ENCODE data around the gene DCC. TPM values are rescaled to one million over a fixed set of nuclear protein-coding genes. Genes with fewer than 3 reads are reported as not detected.

DCC gene
- total RNA-seq, 1 donor from 2014 or later, result 14.7 TPM

GRCh38 chr18:53360501-53361443, 1020.8 kb downstream of the DCC start:
- peaks cover 1% of the 10 kb centered on the region for H3K27me3 Mint-ChIP-seq (ENCODE audit: unreplicated experiment)
- no peak for DNase-seq (ENCODE audit: low spot score)
- H3K9me3 Mint-ChIP-seq (ENCODE audit: unreplicated experiment), result no peaks in the 10 kb centered on the region
- H3K27ac Mint-ChIP-seq (ENCODE audit: unreplicated experiment), result no peak overlapping the region
- no peak for TF ChIP-seq CTCF (IDR thresholded peaks at IDR 0.05; ENCODE audit: unreplicated experiment)
- H3K4me1 Mint-ChIP-seq (ENCODE audit: unreplicated experiment), result no peaks in the 10 kb centered on the region
- no peaks in the 10 kb centered on the region for H3K36me3 Mint-ChIP-seq (ENCODE audit: low read depth, unreplicated experiment)
- no peak overlapping the region for H3K4me3 Mint-ChIP-seq (ENCODE audit: unreplicated experiment)

GRCh38 chr18:53375621-53376020, 1035.6 kb downstream of the DCC start:
- H3K4me1 Mint-ChIP-seq (ENCODE audit: unreplicated experiment), result peaks cover 6% of the 10 kb centered on the region
- H3K36me3 Mint-ChIP-seq (ENCODE audit: low read depth, unreplicated experiment), result no peaks in the 10 kb centered on the region
- no peaks in the 10 kb centered on the region for H3K27me3 Mint-ChIP-seq (ENCODE audit: unreplicated experiment)
- no peak overlapping the region for H3K27ac Mint-ChIP-seq (ENCODE audit: unreplicated experiment)
- TF ChIP-seq CTCF (IDR thresholded peaks at IDR 0.05; ENCODE audit: unreplicated experiment), result no peak
- no peaks in the 10 kb centered on the region for H3K9me3 Mint-ChIP-seq (ENCODE audit: unreplicated experiment)
- H3K4me3 Mint-ChIP-seq (ENCODE audit: unreplicated experiment), result no peak overlapping the region
- no peak for DNase-seq (ENCODE audit: low spot score)

GRCh38 chr18:53380063-53380639, 1040.2 kb downstream of the DCC start:
- Mint-ChIP-seq H3K27me3 (ENCODE audit: unreplicated experiment) (no peaks in the 10 kb centered on the region), H3K9me3 (ENCODE audit: unreplicated experiment) (no peaks in the 10 kb centered on the region), H3K4me3 (ENCODE audit: unreplicated experiment) (no peak overlapping the region), H3K36me3 (ENCODE audit: low read depth, unreplicated experiment) (no peaks in the 10 kb centered on the region), H3K4me1 (ENCODE audit: unreplicated experiment) (peaks cover 1% of the 10 kb centered on the region), H3K27ac (ENCODE audit: unreplicated experiment) (no peak overlapping the region)
- TF ChIP-seq CTCF (IDR thresholded peaks at IDR 0.05; ENCODE audit: unreplicated experiment), result no peak
- DNase-seq (ENCODE audit: low spot score), result peak; percentile 6

GRCh38 chr18:53382870-53383269, 1042.9 kb downstream of the DCC start:
- no peak for TF ChIP-seq CTCF (IDR thresholded peaks at IDR 0.05; ENCODE audit: unreplicated experiment)
- no peak overlapping the region for H3K4me3 Mint-ChIP-seq (ENCODE audit: unreplicated experiment)
- no peaks in the 10 kb centered on the region for H3K27me3 Mint-ChIP-seq (ENCODE audit: unreplicated experiment)
- H3K9me3 Mint-ChIP-seq (ENCODE audit: unreplicated experiment), result no peaks in the 10 kb centered on the region
- H3K36me3 Mint-ChIP-seq (ENCODE audit: low read depth, unreplicated experiment), result no peaks in the 10 kb centered on the region
- no peaks in the 10 kb centered on the region for H3K4me1 Mint-ChIP-seq (ENCODE audit: unreplicated experiment)
- no peak overlapping the region for H3K27ac Mint-ChIP-seq (ENCODE audit: unreplicated experiment)
- DNase-seq (ENCODE audit: low spot score), result no peak

- H3K9me3 Mint-ChIP-seq (ENCODE audit: unreplicated experiment), result no peaks in the 10 kb centered on the region
Observed at GRCh38 chr18:53385889-53386288, 1045.9 kb downstream of the DCC start.

More at GRCh38 chr18:53385889-53386288, 1045.9 kb downstream of the DCC start:
- no peaks in the 10 kb centered on the region for H3K36me3 Mint-ChIP-seq (ENCODE audit: low read depth, unreplicated experiment)
- H3K27ac Mint-ChIP-seq (ENCODE audit: unreplicated experiment), result no peak overlapping the region
- H3K27me3 Mint-ChIP-seq (ENCODE audit: unreplicated experiment), result no peaks in the 10 kb centered on the region
- H3K4me3 Mint-ChIP-seq (ENCODE audit: unreplicated experiment), result no peak overlapping the region
- H3K4me1 Mint-ChIP-seq (ENCODE audit: unreplicated experiment), result no peaks in the 10 kb centered on the region
- DNase-seq (ENCODE audit: low spot score), result no peak
- no peak for TF ChIP-seq CTCF (IDR thresholded peaks at IDR 0.05; ENCODE audit: unreplicated experiment)

Data from endothelial cell (in vitro differentiated cells).